MM.1S (cell line): ENCODE data around the gene CCL21.

Experiments
- DNase-seq: peaks from one replicate; pipeline ENCODE4 v3.0.0-alpha.2; 2015
- H2AFZ ChIP-seq: fragments of 300-600 bp; sonication (generic); 2 replicates; pipeline ENCODE4 v1.6.0; 2016; ENCODE audit warnings: antibody characterized with exemption, low read length
- H3F3A ChIP-seq: fragments of 300-600 bp; sonication (generic); 2 replicates; pipeline ENCODE4 v1.6.1; 2016; ENCODE audit warnings: mild to moderate bottlenecking, antibody characterized with exemption, low read length, moderate library complexity, mixed read lengths; ENCODE audit not compliant: insufficient read depth
- H3K27ac ChIP-seq: fragments of 300-600 bp; sonication (generic); 2 replicates; pipeline ENCODE4 v1.5.1; 2016; ENCODE audit warnings: mild to moderate bottlenecking, low read length
- H3K27me3 ChIP-seq: fragments of 300-600 bp; sonication (generic); replicated peaks from 2 replicates; pipeline ENCODE4 v1.6.0; 2016; ENCODE audit warnings: low read length; ENCODE audit not compliant: insufficient read depth
- H3K36me3 ChIP-seq: fragments of 300-600 bp; sonication (generic); replicated peaks from 2 replicates; pipeline ENCODE4 v1.6.1; 2016; ENCODE audit warnings: mild to moderate bottlenecking, low read length, mixed read lengths; ENCODE audit not compliant: insufficient read depth
- H3K4me1 ChIP-seq: fragments of 300-600 bp; sonication (generic); 2 replicates; pipeline ENCODE4 v1.6.1; 2016; ENCODE audit warnings: low read length, mixed read lengths
- H3K4me2 ChIP-seq: fragments of 300-600 bp; sonication (generic); 2 replicates; pipeline ENCODE4 v1.6.0; 2016; ENCODE audit warnings: low read depth, low read length
- H3K4me3 ChIP-seq: fragments of 300-600 bp; sonication (generic); 2 replicates; pipeline ENCODE4 v1.5.1; 2016; ENCODE audit warnings: low read length, mixed read lengths
- H3K79me2 ChIP-seq: fragments of 300-600 bp; sonication (generic); 2 replicates; pipeline ENCODE4 v1.6.1; 2016; ENCODE audit warnings: mixed run types, low read length, mixed read lengths
- H3K9ac ChIP-seq: fragments of 300-600 bp; sonication (generic); 2 replicates; pipeline ENCODE4 v1.6.1; 2016; ENCODE audit warnings: low read length, mixed read lengths
- H3K9me2 ChIP-seq: fragments of 300-600 bp; sonication (generic); replicated peaks from 2 replicates; pipeline ENCODE4 v1.6.1; 2016; ENCODE audit warnings: mild to moderate bottlenecking, low read length, mixed read lengths; ENCODE audit not compliant: insufficient read depth
- H3K9me3 ChIP-seq: fragments of 300-600 bp; sonication (generic); replicated peaks from 2 replicates; pipeline ENCODE4 v1.6.1; 2016; ENCODE audit warnings: mild to moderate bottlenecking, low read length, mixed read lengths; ENCODE audit not compliant: insufficient read depth
- H4K20me1 ChIP-seq: fragments of 300-600 bp; sonication (generic); 2 replicates; pipeline ENCODE4 v1.6.1; 2016; ENCODE audit warnings: mild to moderate bottlenecking, low read length, moderate library complexity, mixed read lengths; ENCODE audit not compliant: insufficient read depth
- CTCF ChIP-seq: fragments of 300-600 bp; sonication (generic); IDR thresholded peaks from 2 replicates; pipeline ENCODE4 v1.5.1; 2016; ENCODE audit warnings: antibody characterized with exemption, low read length, mixed read lengths
- EZH2 ChIP-seq: fragments of 300-600 bp; sonication (generic); optimal IDR thresholded peaks from 2 replicates; pipeline ENCODE3; 2017; ENCODE audit warnings: low read depth, mild to moderate bottlenecking, antibody characterized with exemption, low read length, mixed read lengths
- EZH2phosphoT487 ChIP-seq: fragments of 300-600 bp; sonication (generic); IDR thresholded peaks from 2 replicates; pipeline ENCODE4 v1.6.1; 2018; ENCODE audit warnings: antibody characterized with exemption, low read length

CCL21 gene

GRCh38 chr9:34686231-34686630 is 23.7 kb downstream of the CCL21 start:
- no peaks in the 10 kb centered on the region for H3K79me2 ChIP-seq
- H2AFZ ChIP-seq = no peak overlapping the region
- no peak overlapping the region for H3K4me3 ChIP-seq
- no peaks in the 10 kb centered on the region for H3K9me2 ChIP-seq
- no peak overlapping the region for H3K27ac ChIP-seq
- H3K27me3 ChIP-seq = no peaks in the 10 kb centered on the region
- H4K20me1 ChIP-seq = no peaks in the 10 kb centered on the region
- H3K9ac ChIP-seq = no peak overlapping the region
- H3F3A ChIP-seq = no peaks in the 10 kb centered on the region
- no peak for TF ChIP-seq EZH2
- no peak for TF ChIP-seq EZH2phosphoT487
- TF ChIP-seq CTCF = no peak
- DNase-seq = no peak
- H3K4me1 ChIP-seq = no peaks in the 10 kb centered on the region
- H3K36me3 ChIP-seq = no peaks in the 10 kb centered on the region
- H3K9me3 ChIP-seq = no peaks in the 10 kb centered on the region
- H3K4me2 ChIP-seq = no peak overlapping the region

- Histone ChIP-seq H3F3A (no peaks in the 10 kb centered on the region), H3K4me1 (no peaks in the 10 kb centered on the region), H3K27me3 (no peaks in the 10 kb centered on the region), H2AFZ (no peak overlapping the region), H3K36me3 (no peaks in the 10 kb centered on the region), H4K20me1 (no peaks in the 10 kb centered on the region), H3K9me2 (no peaks in the 10 kb centered on the region), H3K9me3 (no peaks in the 10 kb centered on the region), H3K4me2 (no peak overlapping the region), H3K9ac (no peak overlapping the region), H3K79me2 (no peaks in the 10 kb centered on the region), H3K27ac (no peak overlapping the region), H3K4me3 (no peak overlapping the region)
- no peak for DNase-seq
- TF ChIP-seq CTCF (no peak), EZH2phosphoT487 (no peak), EZH2 (no peak)
Measured at GRCh38 chr9:34685591-34685990, 24.3 kb downstream of the CCL21 start.

GRCh38 chr9:34684816-34685215 is 25.1 kb downstream of the CCL21 start:
- H3K9me2 ChIP-seq = no peaks in the 10 kb centered on the region
- H3K4me2 ChIP-seq = no peak overlapping the region
- no peak overlapping the region for H2AFZ ChIP-seq
- no peaks in the 10 kb centered on the region for H3K4me1 ChIP-seq
- no peak overlapping the region for H3K4me3 ChIP-seq
- no peak overlapping the region for H3K9ac ChIP-seq
- no peak overlapping the region for H3K27ac ChIP-seq
- no peak for DNase-seq
- H3K79me2 ChIP-seq = no peaks in the 10 kb centered on the region
- H4K20me1 ChIP-seq = no peaks in the 10 kb centered on the region
- no peak for TF ChIP-seq EZH2
- no peaks in the 10 kb centered on the region for H3K9me3 ChIP-seq
- no peaks in the 10 kb centered on the region for H3K27me3 ChIP-seq
- H3K36me3 ChIP-seq = no peaks in the 10 kb centered on the region
- H3F3A ChIP-seq = no peaks in the 10 kb centered on the region

GRCh38 chr9:34684145-34684544 is 25.8 kb downstream of the CCL21 start:
- no peak overlapping the region for H3K4me2 ChIP-seq
- H2AFZ ChIP-seq = no peak overlapping the region
- no peaks in the 10 kb centered on the region for H3K4me1 ChIP-seq
- H3K4me3 ChIP-seq = no peak overlapping the region
- H3K9ac ChIP-seq = no peak overlapping the region
- H3K9me3 ChIP-seq = no peaks in the 10 kb centered on the region
- no peak overlapping the region for H3K27ac ChIP-seq
- H3K36me3 ChIP-seq = no peaks in the 10 kb centered on the region
- DNase-seq = no peak
- H4K20me1 ChIP-seq = no peaks in the 10 kb centered on the region
- no peaks in the 10 kb centered on the region for H3K79me2 ChIP-seq
- H3K27me3 ChIP-seq = no peaks in the 10 kb centered on the region
- H3K9me2 ChIP-seq = no peaks in the 10 kb centered on the region
- TF ChIP-seq CTCF (no peak), EZH2 (no peak), EZH2phosphoT487 (no peak)
- H3F3A ChIP-seq = no peaks in the 10 kb centered on the region
